Medulla oblongata (tissue), 1 donor: ENCODE measurements around the gene PDLIM1.

Experiments used
- DNase-seq: peaks from one replicate; pipeline ENCODE4 v3.0.0-alpha.2; 2015; ENCODE audit errors: extremely low spot score

PDLIM1 gene

GRCh38 chr10:95290461-95291364 is at the start of gene PDLIM1:
PDLIM1 (minus strand) TSS chr10:95291003; CDS start chr10:95290915, 88 bp downstream.
- DNase-seq, result no peak

- DNase-seq, result no peak
Observed at GRCh38 chr10:95339863-95340262, 49.1 kb upstream of the PDLIM1 start.

- DNase-seq, result no peak
Observed at GRCh38 chr10:95337423-95338160, 46.8 kb upstream of the PDLIM1 start.

- DNase-seq, result no peak
Observed at GRCh38 chr10:95336702-95337101, 45.9 kb upstream of the PDLIM1 start.

- no peak for DNase-seq
Observed at GRCh38 chr10:95335933-95336699, 45.3 kb upstream of the PDLIM1 start.

GRCh38 chr10:95334805-95335144 is 44.0 kb upstream of the PDLIM1 start:
- DNase-seq, result no peak

GRCh38 chr10:95333997-95334804 is 43.4 kb upstream of the PDLIM1 start:
- DNase-seq, result no peak

- DNase-seq, result no peak
Observed at GRCh38 chr10:95332666-95333249, 42.0 kb upstream of the PDLIM1 start.

GRCh38 chr10:95331596-95332130 is 40.9 kb upstream of the PDLIM1 start:
- no peak for DNase-seq

- DNase-seq, result no peak
Observed at GRCh38 chr10:95330966-95331453, 40.2 kb upstream of the PDLIM1 start.

GRCh38 chr10:95329296-95329695 is 38.5 kb upstream of the PDLIM1 start:
- DNase-seq, result no peak

- no peak for DNase-seq
Observed at GRCh38 chr10:95328013-95328412, 37.2 kb upstream of the PDLIM1 start.

- DNase-seq, result no peak
Observed at GRCh38 chr10:95327367-95327766, 36.6 kb upstream of the PDLIM1 start.

- no peak for DNase-seq
Observed at GRCh38 chr10:95326396-95326795, 35.6 kb upstream of the PDLIM1 start.

GRCh38 chr10:95325863-95326262 is 35.1 kb upstream of the PDLIM1 start:
- DNase-seq, result no peak

GRCh38 chr10:95324436-95325268 is 33.8 kb upstream of the PDLIM1 start:
- no peak for DNase-seq

GRCh38 chr10:95321554-95322301 is 30.9 kb upstream of the PDLIM1 start:
- DNase-seq, result no peak

GRCh38 chr10:95319239-95319638 is 28.4 kb upstream of the PDLIM1 start:
- no peak for DNase-seq

- no peak for DNase-seq
Observed at GRCh38 chr10:95315509-95315908, 24.7 kb upstream of the PDLIM1 start.
